Measurements from ENCODE around the gene DFFB.
"Not testable (repeated sequence)": the region's sequence is repeated elsewhere in the genome, so short reads cannot be mapped to it uniquely, and the experiment has no call there.

The DFFB gene

GRCh38 chr1:3909615-3910014 is 52.3 kb downstream of the DFFB start:
- no peak for DNase-seq

DNA sequence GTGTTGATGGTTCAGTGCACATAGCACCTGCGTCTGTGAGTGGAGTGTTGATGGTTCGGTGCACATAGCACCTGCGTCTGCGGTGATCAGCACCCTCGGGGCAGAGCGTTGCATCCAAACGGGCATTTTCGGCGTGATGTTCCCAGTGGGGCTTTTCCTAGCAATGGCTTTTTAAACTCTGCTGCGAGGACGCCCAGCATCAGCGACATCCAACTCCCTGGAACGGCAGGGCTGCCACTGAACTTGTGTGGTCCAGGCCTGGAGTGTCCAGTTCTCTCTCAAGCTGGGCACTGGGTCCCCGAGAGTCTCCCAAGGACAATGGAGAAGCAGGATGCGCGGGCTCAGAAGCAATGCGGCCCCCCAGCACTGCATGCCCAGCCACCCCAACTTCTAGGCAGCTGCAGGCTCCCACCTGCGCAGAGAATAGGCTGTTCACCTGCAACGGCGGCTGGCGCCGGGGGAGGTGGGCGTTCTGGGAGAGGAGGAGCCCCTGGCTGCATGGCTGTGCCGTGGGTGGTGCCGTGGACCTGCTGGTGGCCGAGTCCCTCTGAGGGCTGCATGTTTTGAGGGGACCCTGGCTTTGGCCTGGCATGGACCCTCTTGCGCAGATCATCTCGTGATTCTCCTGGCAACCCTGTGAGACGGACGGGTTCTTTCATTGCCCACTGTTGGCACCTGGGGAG is 52.9 kb downstream of the DFFB start:
- DNase-seq, result no peak

DNA sequence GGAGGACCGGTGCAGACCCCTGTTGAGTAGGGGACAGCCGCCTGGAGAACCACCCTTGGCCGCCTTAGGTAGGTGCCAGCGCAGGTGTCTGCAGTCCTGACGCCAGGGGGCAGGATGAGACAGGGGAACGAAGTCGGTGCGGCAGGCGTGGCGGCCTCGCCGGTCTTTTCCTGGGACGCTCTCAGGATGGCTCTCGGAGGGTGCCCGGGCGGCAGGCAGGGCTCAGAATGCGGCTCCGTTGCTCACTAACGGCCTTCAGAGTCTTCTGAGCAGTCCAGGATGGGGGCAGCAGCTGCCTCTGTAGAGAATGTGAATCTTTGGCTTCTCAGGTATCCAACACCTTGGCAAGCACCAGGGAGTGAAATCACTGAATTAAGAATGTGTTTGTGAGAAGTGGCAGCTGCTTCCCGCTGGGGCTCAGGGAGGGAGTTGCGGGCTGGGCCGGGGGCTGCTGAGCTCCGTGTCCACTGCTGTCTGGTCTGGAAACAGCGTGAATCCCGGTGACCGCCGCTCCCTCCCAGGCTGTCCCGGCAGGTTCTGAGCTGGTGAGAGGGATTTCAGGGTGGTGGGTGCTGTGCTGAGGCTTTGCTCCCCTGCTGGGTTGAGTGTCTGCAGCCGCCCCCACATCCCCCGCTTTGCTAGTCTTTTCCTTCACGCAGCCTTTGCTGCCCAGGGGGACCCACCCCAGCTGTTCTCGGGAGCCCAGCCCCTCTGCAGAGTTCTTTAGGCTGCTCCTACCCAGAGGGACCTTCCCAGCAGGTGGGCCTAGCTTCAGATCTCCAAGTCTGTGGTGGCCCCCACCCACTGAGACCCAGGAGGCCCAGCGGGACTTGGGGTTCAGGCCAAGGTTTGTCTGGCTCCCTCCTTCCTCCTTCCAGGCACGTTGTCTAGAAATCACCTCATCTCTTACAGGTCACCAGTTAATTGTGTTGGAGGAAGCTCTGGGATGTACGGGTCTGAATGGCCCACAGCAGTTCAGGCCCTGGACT is 53.9 kb downstream of the DFFB start:
- peak in 35 of 56 donors; percentile 8 to 77 (median 30) for DNase-seq

DNA sequence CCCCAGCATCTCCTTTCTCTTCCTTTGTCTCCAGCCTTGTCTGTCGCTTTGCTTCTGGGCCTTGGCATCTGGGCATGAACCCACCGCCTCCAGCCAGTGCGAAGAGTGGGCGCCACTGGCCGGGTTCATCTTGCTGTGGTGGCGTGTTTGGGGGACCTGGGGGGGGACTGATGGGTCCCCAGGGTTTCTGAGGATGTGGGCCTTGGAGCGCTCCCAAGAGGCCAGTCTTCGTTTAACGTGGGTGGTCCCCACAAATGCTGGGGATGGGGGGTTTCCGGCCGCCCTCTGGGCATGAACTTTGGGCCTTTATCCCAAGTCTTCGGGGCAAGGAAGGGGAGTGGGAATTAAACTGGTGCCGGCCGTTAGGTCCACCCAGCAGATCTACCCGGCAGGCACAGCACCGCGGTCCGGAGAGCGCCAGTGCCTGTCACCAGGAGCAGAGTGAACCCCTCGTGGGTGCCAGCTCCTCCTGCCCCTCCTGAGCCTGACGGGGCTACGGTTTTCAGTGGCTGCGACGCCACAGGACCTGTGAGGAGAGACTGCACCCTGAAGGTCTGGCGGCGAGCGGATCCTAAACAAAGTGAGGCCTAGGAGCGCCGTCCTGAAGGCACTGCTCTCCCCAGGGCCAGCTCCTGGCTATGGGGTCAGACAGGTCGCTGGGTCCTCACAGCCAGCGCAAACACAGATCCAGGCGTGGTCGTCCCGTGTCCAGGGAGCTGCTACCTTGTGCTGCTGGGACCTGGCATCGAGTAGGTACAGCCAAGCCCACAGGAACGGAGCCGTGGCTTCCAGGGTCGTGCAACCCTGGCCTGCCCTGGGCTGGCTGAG is 54.9 kb downstream of the DFFB start:
- DNase-seq, result no peak

GRCh38 chr1:3912809-3913685 is 55.8 kb downstream of the DFFB start:
- DNase-seq, result no peak

- no peak for DNase-seq
These were observed 57.1 kb downstream of the DFFB start for GRCh38 chr1:3914331-3914851.

DNA sequence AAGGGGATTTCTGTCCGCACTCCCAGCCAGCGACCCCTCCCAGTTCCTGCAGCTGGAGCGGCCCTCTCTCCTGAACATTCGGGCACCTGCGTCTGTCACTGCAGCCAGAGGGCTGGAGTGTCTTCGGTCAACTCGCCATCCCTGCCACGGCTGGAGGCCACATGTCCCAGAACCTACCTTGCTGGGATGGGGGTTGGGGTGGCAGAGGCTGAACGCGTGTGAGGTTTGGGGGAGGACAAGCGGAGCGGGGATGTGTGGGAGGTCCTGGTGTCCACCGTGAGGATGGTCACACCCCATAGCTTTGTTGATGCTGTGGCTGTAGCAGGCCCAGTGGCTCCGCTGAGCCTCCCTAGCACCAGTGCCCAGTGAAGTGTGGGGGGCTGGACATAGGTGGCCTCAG is 57.6 kb downstream of the DFFB start:
- DNase-seq, result no peak

GRCh38 chr1:3915551-3916121 is 58.4 kb downstream of the DFFB start:
- DNase-seq, result no peak

DNA sequence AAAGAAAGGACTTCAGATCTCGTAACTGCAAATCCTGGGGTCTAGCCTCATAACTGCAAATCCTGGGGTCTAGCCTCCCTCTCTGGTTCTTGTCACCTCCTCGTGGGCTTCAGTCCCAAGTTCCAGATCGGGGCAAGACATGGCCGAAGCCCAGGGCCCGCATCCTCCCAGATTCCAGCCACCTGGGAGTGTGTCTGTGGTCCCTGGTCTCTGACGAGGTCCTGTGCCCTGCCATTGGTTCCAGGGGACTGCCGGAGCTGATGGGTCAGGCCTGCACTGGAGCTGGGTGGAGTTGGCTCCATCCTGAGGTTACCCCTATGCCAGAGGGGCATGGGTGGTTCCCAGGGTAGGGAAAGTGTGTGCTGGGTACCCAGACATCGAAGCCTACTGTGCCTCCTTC is 60.5 kb downstream of the DFFB start:
- DNase-seq, result no peak

DNA sequence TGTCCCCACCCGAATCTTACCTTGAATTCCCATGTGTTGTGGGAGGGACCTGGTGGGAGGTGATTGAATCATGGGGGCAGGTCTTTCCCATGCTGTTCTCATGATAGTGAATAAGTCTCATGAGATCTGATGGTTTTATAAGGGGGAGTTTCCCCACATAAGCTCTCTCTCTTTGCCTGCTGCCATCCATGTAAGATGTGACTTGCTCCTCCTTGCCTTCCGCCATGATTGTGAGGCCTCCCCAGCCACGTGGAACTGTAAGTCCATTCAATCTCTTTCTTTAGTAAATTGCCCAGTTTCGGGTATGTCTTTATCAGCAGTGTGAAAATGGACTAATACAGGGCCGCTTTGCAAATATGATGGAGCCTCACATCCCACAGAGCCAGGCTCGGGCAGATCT is 61.1 kb downstream of the DFFB start:
- not testable (repeated sequence) for DNase-seq

GRCh38 chr1:3918966-3919611 is 61.8 kb downstream of the DFFB start:
- DNase-seq, result no peak

DNA sequence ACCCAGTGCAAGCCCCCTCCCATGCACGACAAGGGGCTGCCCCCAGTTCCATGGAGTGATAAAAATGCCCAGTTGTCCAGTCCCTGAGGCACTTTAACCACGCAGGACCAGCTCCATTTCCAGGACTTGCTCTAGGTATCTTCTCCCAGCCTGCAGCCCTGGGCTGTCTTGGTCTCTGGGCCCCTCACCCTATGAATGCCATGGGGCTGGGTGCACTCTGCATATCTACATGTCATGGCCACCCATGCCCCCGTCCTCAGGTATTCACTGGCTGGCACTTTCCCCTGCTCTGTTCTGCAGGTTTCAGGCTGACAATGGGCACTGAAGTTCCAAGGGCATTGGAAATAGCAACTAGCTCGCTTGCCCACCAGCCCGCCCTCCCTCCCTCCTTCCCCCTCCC is 62.4 kb downstream of the DFFB start:
- DNase-seq, result no peak

DNA sequence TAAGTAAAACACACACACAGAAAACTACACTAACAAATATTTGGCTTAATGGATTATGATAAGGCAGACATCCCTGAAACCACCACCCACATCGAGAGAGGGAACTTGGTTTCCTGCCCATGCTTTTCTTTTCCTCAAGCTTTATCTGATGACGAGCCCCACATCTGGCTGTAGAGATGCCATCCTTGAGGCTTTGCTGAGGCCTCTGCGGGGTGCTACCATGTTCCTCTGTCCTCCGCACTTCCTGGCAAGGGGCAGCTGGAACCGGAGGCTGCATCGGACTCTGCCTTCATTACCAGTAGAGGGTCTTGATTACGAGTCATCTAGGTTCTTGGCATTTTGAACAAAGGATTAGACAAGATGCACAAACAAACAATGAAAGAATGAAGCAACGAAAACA is 64.5 kb downstream of the DFFB start:
- DNase-seq, result no peak

DNA sequence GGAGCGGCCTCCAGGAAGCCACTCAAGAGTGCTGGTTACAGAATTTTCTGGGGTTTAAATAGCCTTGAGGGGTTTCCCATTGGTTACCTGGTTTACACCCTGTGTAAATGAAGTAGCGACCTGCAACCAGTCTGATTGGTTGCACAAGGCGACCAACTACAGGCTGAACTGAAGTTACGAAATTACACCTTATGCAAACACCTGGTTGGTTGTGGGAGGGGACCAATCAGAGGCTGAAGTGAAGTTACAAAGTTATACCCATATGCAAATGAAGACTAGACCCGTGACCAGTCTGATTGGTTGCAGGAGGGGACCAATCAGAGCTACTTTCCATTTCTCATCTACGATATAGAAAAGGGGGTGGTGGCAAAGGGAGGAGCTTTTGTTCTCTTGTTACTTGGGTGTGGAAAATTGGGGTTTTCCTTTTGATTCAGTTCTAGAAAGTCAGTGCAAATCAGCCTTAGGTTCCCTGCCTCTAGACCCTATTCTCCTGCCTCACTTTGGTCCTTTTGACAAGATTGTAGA is 65.0 kb downstream of the DFFB start:
- no peak for DNase-seq

DNA sequence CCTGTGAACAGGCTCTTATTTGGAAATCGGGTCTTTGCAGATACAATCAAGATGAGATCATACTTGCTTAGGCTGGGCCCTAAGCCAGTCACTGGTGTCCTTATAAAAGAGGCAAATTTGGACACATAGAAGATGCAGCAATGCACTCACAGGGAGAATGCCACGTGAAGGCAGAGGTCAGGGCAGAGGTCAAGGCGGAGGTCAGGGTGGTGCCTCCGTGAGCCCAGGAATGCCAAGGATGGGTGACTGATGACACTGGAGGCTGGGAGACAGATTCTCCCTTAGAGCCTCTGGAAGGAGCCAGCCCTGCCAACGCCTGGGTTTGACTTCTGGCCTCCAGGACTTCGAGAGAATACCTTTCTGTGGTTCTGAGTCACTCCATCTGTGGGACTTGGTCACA is 65.6 kb downstream of the DFFB start:
- DNase-seq, result no peak

GRCh38 chr1:3923378-3924185 is 66.3 kb downstream of the DFFB start:
- no peak for DNase-seq

GRCh38 chr1:3924186-3924824 is 67.0 kb downstream of the DFFB start:
- peak in 26 of 56 donors; percentile 8 to 74 (median 40) for DNase-seq

- DNase-seq, result peak in 1 of 56 donors; percentile 43
These were observed 67.5 kb downstream of the DFFB start for GRCh38 chr1:3924825-3925220.
